Measurements from ENCODE around the gene UGT1A10. TPM values are rescaled to one million over a fixed set of nuclear protein-coding genes. Genes with fewer than 3 reads are reported as not detected.

The UGT1A10 gene
- total and polyA plus RNA-seq, 4 donors = 0.03 to 0.14 TPM; not detected in 2

DNA sequence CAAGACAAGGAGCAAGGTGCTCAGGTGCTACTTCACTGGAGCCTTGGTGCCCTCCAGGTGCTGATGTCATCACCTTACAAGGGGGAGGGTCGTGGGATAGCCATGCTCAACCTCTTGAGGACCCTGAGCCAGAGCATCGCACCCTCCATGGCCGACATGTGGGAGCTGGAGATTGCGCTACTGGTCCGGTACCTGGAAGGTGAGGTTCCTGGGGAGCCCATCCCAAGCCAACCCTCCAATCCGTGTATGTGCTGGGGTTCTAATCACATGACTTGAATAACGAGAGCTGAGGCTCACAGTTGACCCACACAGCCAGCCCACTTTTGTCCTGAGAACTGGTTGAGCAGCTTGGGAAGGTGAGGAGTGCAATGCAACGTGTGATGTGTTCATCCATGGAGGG lies 167.7 kb downstream of the UGT1A10 start:
- ATAC-seq (ENCODE audit: insufficient read depth, low FRiP score) = no peak
- Histone ChIP-seq H3K27ac (ENCODE audit: low read depth in 1 of 2, low read length in 1 of 2) (no peak overlapping the region), H3K9me3 (ENCODE audit: control insufficient read depth in 4 of 4, insufficient read depth in 3 of 4, low read length in 3 of 4) (no peaks in the 10 kb centered on the region), H3K4me3 (no peak overlapping the region), H3K36me3 (ENCODE audit: control insufficient read depth in 4 of 4, insufficient read depth in 4 of 4, low read length in 4 of 4) (no peaks in the 10 kb centered on the region), H3K9ac (ENCODE audit: insufficient read depth in 1 of 2, low read length in 2 of 2) (no peak overlapping the region), H3K4me1 (ENCODE audit: control insufficient read depth in 5 of 5, insufficient read depth in 5 of 5, low read length in 5 of 5) (no peaks in the 10 kb centered on the region), H3K27me3 (ENCODE audit: control insufficient read depth in 3 of 3, insufficient read depth in 3 of 3, low read length in 2 of 3) (no peaks in the 10 kb centered on the region)
- 56 to 76% methylated on average over 8 of the region's 8 CpGs for WGBS, 2 donors
- DNase-seq = no peak
- TF ChIP-seq, protein P1, sequence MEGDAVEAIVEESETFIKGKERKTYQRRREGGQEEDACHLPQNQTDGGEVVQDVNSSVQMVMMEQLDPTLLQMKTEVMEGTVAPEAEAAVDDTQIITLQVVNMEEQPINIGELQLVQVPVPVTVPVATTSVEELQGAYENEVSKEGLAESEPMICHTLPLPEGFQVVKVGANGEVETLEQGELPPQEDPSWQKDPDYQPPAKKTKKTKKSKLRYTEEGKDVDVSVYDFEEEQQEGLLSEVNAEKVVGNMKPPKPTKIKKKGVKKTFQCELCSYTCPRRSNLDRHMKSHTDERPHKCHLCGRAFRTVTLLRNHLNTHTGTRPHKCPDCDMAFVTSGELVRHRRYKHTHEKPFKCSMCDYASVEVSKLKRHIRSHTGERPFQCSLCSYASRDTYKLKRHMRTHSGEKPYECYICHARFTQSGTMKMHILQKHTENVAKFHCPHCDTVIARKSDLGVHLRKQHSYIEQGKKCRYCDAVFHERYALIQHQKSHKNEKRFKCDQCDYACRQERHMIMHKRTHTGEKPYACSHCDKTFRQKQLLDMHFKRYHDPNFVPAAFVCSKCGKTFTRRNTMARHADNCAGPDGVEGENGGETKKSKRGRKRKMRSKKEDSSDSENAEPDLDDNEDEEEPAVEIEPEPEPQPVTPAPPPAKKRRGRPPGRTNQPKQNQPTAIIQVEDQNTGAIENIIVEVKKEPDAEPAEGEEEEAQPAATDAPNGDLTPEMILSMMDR (IDR thresholded peaks at IDR 0.05; ENCODE audit: control extremely low read depth, extremely low read depth) = no peak

DNA sequence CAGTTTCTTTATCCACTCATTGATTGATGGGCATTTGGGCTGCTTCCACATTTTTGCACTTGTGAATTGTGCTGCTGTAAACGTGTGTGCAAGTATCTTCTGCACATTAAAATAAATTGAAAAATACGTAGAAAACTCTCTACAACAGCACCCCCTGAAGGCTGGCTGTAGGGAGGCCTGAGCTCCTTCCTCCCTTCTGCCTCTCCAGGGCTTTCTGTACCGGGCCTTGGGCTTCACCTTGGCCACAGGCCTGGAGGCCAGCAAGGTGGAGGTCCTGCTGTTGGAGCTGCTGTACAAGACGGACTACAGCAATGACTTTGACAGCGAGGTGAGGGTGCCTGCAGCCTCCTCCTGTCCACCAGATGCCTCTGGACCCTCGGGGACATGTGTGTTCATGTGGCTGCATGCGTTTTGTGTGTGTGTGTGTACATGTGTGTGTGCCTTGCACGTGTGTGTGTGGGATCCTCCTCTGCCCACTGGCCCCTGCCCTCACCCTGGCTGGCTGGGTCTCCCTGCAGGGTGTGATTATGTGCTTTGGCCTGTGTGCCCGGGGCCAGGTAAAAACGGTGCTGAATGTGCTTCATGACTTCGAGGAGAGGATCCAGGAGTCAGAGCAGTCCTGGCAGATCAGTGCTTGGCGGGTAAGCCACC lies 171.1 kb downstream of the UGT1A10 start:
- Histone ChIP-seq H3K9me3 (ENCODE audit: control insufficient read depth in 4 of 4, insufficient read depth in 3 of 4, low read length in 3 of 4) (peaks cover 0 to 2% (median 0%) of the 10 kb centered on the region in 4 donors), H3K36me3 (ENCODE audit: control insufficient read depth in 4 of 4, insufficient read depth in 4 of 4, low read length in 4 of 4) (no peaks in the 10 kb centered on the region), H3K4me1 (ENCODE audit: control insufficient read depth in 5 of 5, insufficient read depth in 5 of 5, low read length in 5 of 5) (no peaks in the 10 kb centered on the region), H3K9ac (ENCODE audit: insufficient read depth in 1 of 2, low read length in 2 of 2) (no peak overlapping the region), H3K4me3 (no peak overlapping the region), H3K27me3 (ENCODE audit: control insufficient read depth in 3 of 3, insufficient read depth in 3 of 3, low read length in 2 of 3) (no peaks in the 10 kb centered on the region), H3K27ac (ENCODE audit: low read depth in 1 of 2, low read length in 1 of 2) (no peak overlapping the region)
- TF ChIP-seq, protein P1 (IDR thresholded peaks at IDR 0.05; ENCODE audit: control extremely low read depth, extremely low read depth) = no peak
- WGBS, 2 donors = 73 to 77% methylated on average over 12 of the region's 12 CpGs
- no peak for DNase-seq
- ATAC-seq (ENCODE audit: insufficient read depth, low FRiP score) = no peak

DNA sequence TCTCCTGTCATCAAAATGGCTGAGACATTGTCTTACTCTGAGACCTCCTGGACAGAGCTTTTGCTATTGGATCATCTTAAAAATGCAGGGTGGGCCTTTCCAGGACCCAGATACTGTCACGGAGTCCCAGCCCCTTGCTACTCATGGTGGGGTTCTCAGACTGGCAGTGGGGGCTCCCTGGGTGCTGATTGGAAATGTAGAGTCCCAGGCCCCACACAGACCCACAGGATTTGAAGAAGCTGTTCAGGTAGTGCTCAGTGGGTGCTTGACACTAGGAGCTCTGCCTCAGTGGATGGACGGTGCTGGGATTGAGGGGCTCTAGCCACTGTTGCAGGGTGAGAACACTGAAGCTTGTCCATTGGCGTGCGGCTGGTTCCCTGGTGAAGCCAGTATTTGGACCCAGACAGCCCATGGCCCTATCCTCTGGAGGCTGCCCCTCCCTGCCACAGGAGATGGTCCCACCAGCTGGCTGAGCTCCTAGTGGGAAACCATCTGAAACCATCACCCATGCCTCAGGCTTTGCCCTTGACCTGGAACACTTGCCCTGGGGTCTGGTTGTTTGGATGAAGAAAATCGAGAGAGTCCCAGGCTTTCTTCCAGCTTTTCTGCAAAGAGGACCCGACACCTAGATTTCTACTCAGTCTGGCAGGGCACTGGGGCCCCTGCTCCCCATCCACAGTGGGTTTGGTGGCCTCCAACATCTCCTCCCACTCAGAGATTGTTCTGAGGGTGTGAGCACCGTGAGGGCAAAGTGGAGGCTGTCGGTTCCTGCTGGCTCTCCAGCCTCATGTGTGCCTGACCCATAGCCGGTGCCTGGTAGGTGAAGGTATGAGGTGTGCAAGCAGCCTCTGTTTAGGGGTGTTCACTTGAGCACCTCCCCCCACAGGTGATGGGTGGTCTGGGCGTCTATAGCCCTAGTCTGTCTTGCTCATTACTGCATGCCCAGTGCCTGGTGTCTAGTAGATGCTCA lies 172.0 kb downstream of the UGT1A10 start:
- ATAC-seq (ENCODE audit: insufficient read depth, low FRiP score) = no peak
- Histone ChIP-seq H3K27ac (ENCODE audit: low read depth in 1 of 2, low read length in 1 of 2) (no peak overlapping the region), H3K4me3 (no peak overlapping the region), H3K9ac (ENCODE audit: insufficient read depth in 1 of 2, low read length in 2 of 2) (no peak overlapping the region), H3K27me3 (ENCODE audit: control insufficient read depth in 3 of 3, insufficient read depth in 3 of 3, low read length in 2 of 3) (no peaks in the 10 kb centered on the region), H3K9me3 (ENCODE audit: control insufficient read depth in 4 of 4, insufficient read depth in 3 of 4, low read length in 3 of 4) (peaks cover 0 to 2% (median 0%) of the 10 kb centered on the region in 4 donors), H3K36me3 (ENCODE audit: control insufficient read depth in 4 of 4, insufficient read depth in 4 of 4, low read length in 4 of 4) (no peaks in the 10 kb centered on the region), H3K4me1 (ENCODE audit: control insufficient read depth in 5 of 5, insufficient read depth in 5 of 5, low read length in 5 of 5) (no peaks in the 10 kb centered on the region)
- TF ChIP-seq, protein P1 (IDR thresholded peaks at IDR 0.05; ENCODE audit: control extremely low read depth, extremely low read depth) = no peak
- DNase-seq = no peak
- 80 to 84% methylated on average over 10 of the region's 10 CpGs for WGBS, 2 donors

Data from lung (tissue), 12 donors.